Erythroblast (primary cell): ENCODE data around the gene MTARC2.

Source experiments
- GATA1 ChIP-seq: IDR thresholded peaks from 2 replicates; pipeline ENCODE4 v1.6.1; 2011; ENCODE audit warnings: low read depth, mild to moderate bottlenecking, control low read depth, low read length, moderate library complexity
- POLR2A ChIP-seq: IDR thresholded peaks from 2 replicates; pipeline ENCODE4 v1.6.1; 2011; ENCODE audit warnings: mild to moderate bottlenecking, low read length

DNA sequence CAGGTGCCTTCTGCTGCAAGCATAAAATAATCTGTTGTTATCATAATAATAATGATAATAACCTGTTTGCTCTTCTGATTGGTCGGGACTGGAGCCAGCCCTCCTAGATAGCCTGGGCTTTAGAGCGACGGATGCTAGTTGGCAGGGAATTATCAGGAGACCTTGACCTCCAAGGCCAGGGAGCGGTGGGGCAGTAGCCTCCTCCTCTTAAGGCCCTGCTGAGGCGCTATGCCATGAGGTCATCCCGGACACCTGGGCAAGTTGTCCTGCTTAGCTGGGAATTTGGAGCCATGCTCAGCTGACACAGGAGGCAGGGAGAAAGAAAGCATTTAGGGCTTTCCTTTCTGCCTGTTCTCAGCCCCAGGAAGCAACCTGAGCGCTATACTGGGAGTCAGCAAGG, 42.3 kb upstream of the MTARC2 start:
- TF ChIP-seq GATA1: no peak
- TF ChIP-seq POLR2A: no peak
